Stomach (tissue), 9 donors: ENCODE results near the gene PARD6A. TPM values are rescaled to one million over a fixed set of nuclear protein-coding genes. Genes with fewer than 3 reads are reported as not detected.

ENCODE experiments used
- DNase-seq, 2 donors: peaks; one replicate each; pipeline versions ENCODE4 v3.0.0 to v3.0.0-alpha.2; 2013 to 2019
- H3K27ac ChIP-seq, 5 donors: fragments of 200-600 bp in 4 of 5; sonication (generic) in 4 of 5; one replicate each; pipeline ENCODE4 v1.5.1; 2013 to 2019; ENCODE audit warnings: mild to moderate bottlenecking in 1 of 5, moderate library complexity in 1 of 5
- H3K27me3 ChIP-seq, 3 donors: fragments of 200-600 bp; sonication (generic); one replicate each; pipeline ENCODE4 v1.5.1; 2017 to 2019; ENCODE audit warnings: mixed run types in 1 of 3
- H3K36me3 ChIP-seq, 4 donors: fragments of 200-600 bp; sonication (generic); 1 replicate in 3 of 4; 2 replicates in 1 of 4; pipeline ENCODE4 v1.5.1; 2016 to 2019
- H3K4me1 ChIP-seq, 4 donors: fragments of 200-600 bp; sonication (generic); one replicate each; pipeline ENCODE4 v1.5.1; 2016 to 2019
- H3K4me3 ChIP-seq, 4 donors: fragments of 200-600 bp; sonication (generic) in 3 of 4; one replicate each; pipeline ENCODE4 v1.5.1; 2016 to 2019; ENCODE audit warnings: mild to moderate bottlenecking in 1 of 4
- H3K9me3 ChIP-seq, 4 donors: fragments of 200-600 bp; sonication (generic); one replicate each; pipeline ENCODE4 v1.5.1; 2016 to 2019
- EP300 ChIP-seq: sonication (generic); formaldehyde crosslinking; IDR thresholded peaks from one replicate; pipeline ENCODE4 v1.6.1; 2017; ENCODE audit warnings: antibody characterized with exemption
- POLR2A ChIP-seq, 4 donors: fragments of 450-650 bp; IDR thresholded peaks; one replicate each; pipeline ENCODE4 v1.6.1; 2016; ENCODE audit warnings: antibody characterized with exemption in 4 of 4, control low read depth in 2 of 4, mild to moderate bottlenecking in 1 of 4, moderate library complexity in 1 of 4
- POLR2AphosphoS5 ChIP-seq, 3 donors: sonication (generic); formaldehyde crosslinking; IDR thresholded peaks; one replicate each; pipeline ENCODE4 v1.6.1; 2016; ENCODE audit warnings: antibody characterized with exemption in 3 of 3
- WGBS, 5 donors: extraction: QIAGEN DNeasy Blood & Tissue Kit in 3 of 5; methylation state at CpG; one replicate each; pipeline versions ENCODE4 v1.1.5 to v1.1.7; 2013 to 2018; 5-methylcytosine and 5-hydroxymethylcytosine counted together
- intact Hi-C: fragments of 100-400 bp; cut with DNase I; formaldehyde crosslinking; loops from one replicate; pipeline ENCODE4 v1.15.1; 2023; ENCODE audit warnings: low total_unique reads
- polyA plus RNA-seq, 3 donors: library from polyadenylated mRNA; stranded (reverse); fragments of 200-250 nt; gene quantifications; one replicate each; pipeline ENCODE4 v1.2.3, GENCODE V29; 2013
- total RNA-seq, 5 donors: library from RNA; depleted of rRNA; stranded (reverse); fragments of >200 nt; gene quantifications; one replicate each; pipeline versions ENCODE4 v1.1.0 to v1.2.3, GENCODE V29; 2014 to 2016
- TF ChIP-seq, protein P1 (sequence below), 7 experiments: fragments of 450-650 bp in 4 of 7; fragments of 200-600 bp in 3 of 7; sonication (generic) in 3 of 7; IDR thresholded peaks; one replicate each; pipeline ENCODE4 v1.5.1; 2016 to 2019; ENCODE audit warnings: antibody characterized with exemption in 7 of 7, control low read depth in 2 of 7, mild to moderate bottlenecking in 1 of 7
- donor health status: healthy with polysubstance abuse.
- donor health status: Bipolar disorder and iron deficiency.
- donor health status: healthy.

PARD6A gene
- total and polyA plus RNA-seq, 8 donors = 1.1 to 56.7 (median 7.1) TPM

DNA sequence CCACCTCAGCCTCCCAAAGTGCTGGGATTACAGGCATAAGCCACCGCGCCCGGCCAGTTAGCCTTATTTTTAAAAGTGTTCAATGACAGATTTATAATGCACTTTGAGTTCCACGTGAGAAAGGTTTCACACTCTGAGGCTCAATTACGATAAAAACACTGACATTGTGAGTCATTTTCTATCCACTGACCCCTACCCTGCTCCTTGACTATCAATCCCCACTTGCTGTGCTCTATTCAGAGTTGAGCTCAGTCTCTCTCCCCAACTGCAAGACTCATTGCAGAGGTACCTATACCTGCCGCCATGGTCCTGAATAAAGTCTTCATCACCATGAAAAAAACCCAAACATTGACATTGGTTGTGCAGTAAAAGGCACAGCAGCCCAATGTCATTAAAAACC, 49.8 kb downstream of the PARD6A start:
- Histone ChIP-seq H3K36me3 (no peaks in the 10 kb centered on the region), H3K27ac (no peak overlapping the region), H3K27me3 (no peaks in the 10 kb centered on the region), H3K4me1 (peaks cover 0 to 29% (median 6%) of the 10 kb centered on the region in 4 donors), H3K4me3 (no peak overlapping the region), H3K9me3 (no peaks in the 10 kb centered on the region)
- TF ChIP-seq POLR2A (IDR thresholded peaks at IDR 0.05) (no peak), EP300 (no peak), POLR2AphosphoS5 (IDR thresholded peaks at IDR 0.05) (no peak)
- TF ChIP-seq, protein P1, sequence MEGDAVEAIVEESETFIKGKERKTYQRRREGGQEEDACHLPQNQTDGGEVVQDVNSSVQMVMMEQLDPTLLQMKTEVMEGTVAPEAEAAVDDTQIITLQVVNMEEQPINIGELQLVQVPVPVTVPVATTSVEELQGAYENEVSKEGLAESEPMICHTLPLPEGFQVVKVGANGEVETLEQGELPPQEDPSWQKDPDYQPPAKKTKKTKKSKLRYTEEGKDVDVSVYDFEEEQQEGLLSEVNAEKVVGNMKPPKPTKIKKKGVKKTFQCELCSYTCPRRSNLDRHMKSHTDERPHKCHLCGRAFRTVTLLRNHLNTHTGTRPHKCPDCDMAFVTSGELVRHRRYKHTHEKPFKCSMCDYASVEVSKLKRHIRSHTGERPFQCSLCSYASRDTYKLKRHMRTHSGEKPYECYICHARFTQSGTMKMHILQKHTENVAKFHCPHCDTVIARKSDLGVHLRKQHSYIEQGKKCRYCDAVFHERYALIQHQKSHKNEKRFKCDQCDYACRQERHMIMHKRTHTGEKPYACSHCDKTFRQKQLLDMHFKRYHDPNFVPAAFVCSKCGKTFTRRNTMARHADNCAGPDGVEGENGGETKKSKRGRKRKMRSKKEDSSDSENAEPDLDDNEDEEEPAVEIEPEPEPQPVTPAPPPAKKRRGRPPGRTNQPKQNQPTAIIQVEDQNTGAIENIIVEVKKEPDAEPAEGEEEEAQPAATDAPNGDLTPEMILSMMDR (IDR thresholded peaks at IDR 0.05) = no peak
- WGBS, 5 donors = 91 to 99% (median 95%) methylated on average over 6 of the region's 6 CpGs
- intact Hi-C loops = no loop called here
- DNase-seq = no peak

Other genes starting within 250 kb of the PARD6A start
- 10 to 100 TPM in 2 of 5 donors, 1 to 10 TPM in 2, not detected in 1; 6.1 to 33.6 (median 11.6) TPM for gene ZDHHC1, start 244.5 kb upstream of the PARD6A start, total RNA-seq
- 1 to 10 TPM; 2.0 to 4.7 (median 4.4) TPM for gene ZDHHC1, start 244.5 kb upstream of the PARD6A start, polyA plus RNA-seq
- gene HSD11B2, start 229.8 kb upstream of the PARD6A start, total RNA-seq = 100 to 1,000 TPM in 1 of 5 donors, 10 to 100 TPM in 1, 1 to 10 TPM in 1, under 1 TPM in 1, not detected in 1; 0.89 to 837 (median 9.6) TPM
- gene HSD11B2, start 229.8 kb upstream of the PARD6A start, polyA plus RNA-seq = 10 to 100 TPM in 1 of 3 donors, 1 to 10 TPM in 2; 1.5 to 16.7 (median 2.9) TPM
- 100 to 1,000 TPM in 1 of 5 donors, 10 to 100 TPM in 4; 23.5 to 102 (median 72.2) TPM for gene ATP6V0D1, start 179.8 kb upstream of the PARD6A start, total RNA-seq
- 100 to 1,000 TPM in 1 of 3 donors, 10 to 100 TPM in 2; 36.5 to 102 (median 57.7) TPM for gene ATP6V0D1, start 179.8 kb upstream of the PARD6A start, polyA plus RNA-seq
- gene AGRP, start 177.4 kb upstream of the PARD6A start, total RNA-seq = not detected
- gene AGRP, start 177.4 kb upstream of the PARD6A start, polyA plus RNA-seq = not detected
- gene RIPOR1, start 132.1 kb upstream of the PARD6A start, total RNA-seq = 100 to 1,000 TPM in 2 of 5 donors, 10 to 100 TPM in 3; 24.0 to 159 (median 38.4) TPM
- gene RIPOR1, start 132.1 kb upstream of the PARD6A start, polyA plus RNA-seq = 10 to 100 TPM; 17.2 to 29.5 (median 23.4) TPM
- 10 to 100 TPM; 29.2 to 47.3 (median 38.8) TPM for gene CTCF, start 98.4 kb upstream of the PARD6A start, total RNA-seq
- gene CTCF, start 98.4 kb upstream of the PARD6A start, polyA plus RNA-seq = 10 to 100 TPM; 15.0 to 19.9 (median 17.9) TPM
- 10 to 100 TPM in 1 of 5 donors, 1 to 10 TPM in 2, under 1 TPM in 2; 0.18 to 28.1 (median 1.0) TPM for gene CARMIL2, start 15.8 kb upstream of the PARD6A start, total RNA-seq
- gene CARMIL2, start 15.8 kb upstream of the PARD6A start, polyA plus RNA-seq = 1 to 10 TPM in 2 of 3 donors, under 1 TPM in 1; 0.46 to 2.4 (median 2.0) TPM
- gene ACD, start 700 bp upstream of the PARD6A start, total RNA-seq = 10 to 100 TPM in 2 of 5 donors, 1 to 10 TPM in 2, under 1 TPM in 1; 0.87 to 30.3 (median 5.3) TPM
- 10 to 100 TPM; 12.0 to 17.1 (median 16.2) TPM for gene ACD, start 700 bp upstream of the PARD6A start, polyA plus RNA-seq
- 100 to 1,000 TPM in 1 of 5 donors, 10 to 100 TPM in 2, 1 to 10 TPM in 2; 5.8 to 113 (median 10.4) TPM for gene ENKD1, start 5.8 kb downstream of the PARD6A start, total RNA-seq
- gene ENKD1, start 5.8 kb downstream of the PARD6A start, polyA plus RNA-seq = 10 to 100 TPM; 19.7 to 31.5 (median 20.5) TPM
- gene C16orf86, start 5.9 kb downstream of the PARD6A start, total RNA-seq = 10 to 100 TPM in 1 of 5 donors, 1 to 10 TPM in 1, not detected in 3; 3.5 to 83.0 TPM
- gene C16orf86, start 5.9 kb downstream of the PARD6A start, polyA plus RNA-seq = 1 to 10 TPM; 3.2 to 3.6 (median 3.4) TPM
- gene GFOD2, start 58.4 kb downstream of the PARD6A start, total RNA-seq = 10 to 100 TPM in 4 of 5 donors, 1 to 10 TPM in 1; 7.6 to 87.5 (median 13.3) TPM
- gene GFOD2, start 58.4 kb downstream of the PARD6A start, polyA plus RNA-seq = 10 to 100 TPM in 1 of 3 donors, 1 to 10 TPM in 2; 8.6 to 13.4 (median 10.0) TPM
- gene RANBP10, start 145.6 kb downstream of the PARD6A start, total RNA-seq = 10 to 100 TPM in 3 of 5 donors, 1 to 10 TPM in 2; 7.8 to 37.3 (median 13.0) TPM
- 1 to 10 TPM; 2.9 to 6.9 (median 4.2) TPM for gene RANBP10, start 145.6 kb downstream of the PARD6A start, polyA plus RNA-seq
- 10 to 100 TPM in 1 of 5 donors, 1 to 10 TPM in 2, under 1 TPM in 1, not detected in 1; 0.45 to 25.7 (median 1.7) TPM for gene TSNAXIP1, start 145.9 kb downstream of the PARD6A start, total RNA-seq
- gene TSNAXIP1, start 145.9 kb downstream of the PARD6A start, polyA plus RNA-seq = 1 to 10 TPM in 1 of 3 donors, under 1 TPM in 2; 0.46 to 1.2 (median 1.00) TPM
- gene THAP11, start 181.4 kb downstream of the PARD6A start, total RNA-seq = 100 to 1,000 TPM in 1 of 5 donors, 10 to 100 TPM in 4; 12.5 to 109 (median 53.9) TPM
- gene THAP11, start 181.4 kb downstream of the PARD6A start, polyA plus RNA-seq = 10 to 100 TPM; 15.8 to 25.7 (median 18.7) TPM
- gene NUTF2, start 186.0 kb downstream of the PARD6A start, total RNA-seq = 10 to 100 TPM in 4 of 5 donors, 1 to 10 TPM in 1; 9.3 to 64.7 (median 25.7) TPM
- 100 to 1,000 TPM in 2 of 3 donors, 10 to 100 TPM in 1; 92.0 to 125 (median 112) TPM for gene NUTF2, start 186.0 kb downstream of the PARD6A start, polyA plus RNA-seq
- gene CENPT, start 186.7 kb downstream of the PARD6A start, total RNA-seq = 10 to 100 TPM; 27.4 to 80.7 (median 71.0) TPM
- gene CENPT, start 186.7 kb downstream of the PARD6A start, polyA plus RNA-seq = 10 to 100 TPM; 36.8 to 64.8 (median 48.3) TPM
- 100 to 1,000 TPM in 2 of 5 donors, 10 to 100 TPM in 3; 41.5 to 141 (median 58.5) TPM for gene EDC4, start 212.1 kb downstream of the PARD6A start, total RNA-seq
- 10 to 100 TPM; 22.0 to 27.6 (median 22.2) TPM for gene EDC4, start 212.1 kb downstream of the PARD6A start, polyA plus RNA-seq
- gene NRN1L, start 223.9 kb downstream of the PARD6A start, total RNA-seq = not detected
- 1 to 10 TPM in 2 of 3 donors, not detected in 1; 2.0 to 2.7 TPM for gene NRN1L, start 223.9 kb downstream of the PARD6A start, polyA plus RNA-seq
- gene PSKH1, start 232.3 kb downstream of the PARD6A start, total RNA-seq = 10 to 100 TPM; 17.5 to 93.7 (median 26.1) TPM
- 10 to 100 TPM; 10.2 to 26.5 (median 13.4) TPM for gene PSKH1, start 232.3 kb downstream of the PARD6A start, polyA plus RNA-seq